Myocyte (in vitro differentiated cells): ENCODE results near the gene CCDC201. TPM values are rescaled to one million over a fixed set of nuclear protein-coding genes. Genes with fewer than 3 reads are reported as not detected.
A peak's percentile ranks its signal among the peaks of the same experiment; 100 is the strongest.

Experiments
- DNase-seq: peaks from one replicate; pipeline ENCODE4 v3.0.0-alpha.2; 2012; ENCODE audit warnings: low read depth
- total RNA-seq: library from RNA; depleted of rRNA; stranded (reverse); fragments of >200 nt; gene quantifications from 2 replicates; pipeline ENCODE4 v1.2.3, GENCODE V29; 2014

The CCDC201 gene
- total RNA-seq, 1 donor from 2014 or later: not detected

GRCh38 chr7:45893374-45893995 lies 20.6 kb upstream of the CCDC201 start:
- DNase-seq: no peak

DNA sequence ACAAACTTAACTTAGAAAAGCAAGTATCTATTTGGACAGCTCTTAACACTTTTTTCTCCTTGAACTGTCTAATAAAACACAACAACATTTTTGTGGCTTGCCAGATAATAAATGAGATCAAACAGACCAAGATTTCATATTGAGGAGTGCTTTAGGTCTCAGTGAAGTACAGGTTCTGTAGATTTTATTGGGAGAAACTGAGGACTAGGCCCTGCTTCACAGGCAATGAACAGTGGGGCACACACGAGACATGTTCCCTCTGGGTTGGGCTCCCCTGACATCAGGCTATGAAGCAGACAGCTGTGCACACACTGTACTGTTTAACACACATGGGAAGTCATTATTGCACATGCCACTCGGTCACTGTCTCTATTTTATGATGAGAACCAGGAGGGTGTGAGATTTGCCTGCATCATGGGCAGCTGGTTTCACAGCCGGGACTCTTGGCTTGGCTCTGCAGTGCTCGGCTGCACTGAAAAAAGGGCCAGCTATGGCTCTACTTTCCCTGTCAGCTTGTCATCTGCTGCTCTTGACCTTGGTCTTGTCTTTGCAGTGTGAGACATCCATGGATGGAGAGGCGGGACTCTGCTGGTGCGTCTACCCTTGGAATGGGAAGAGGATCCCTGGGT lies 19.6 kb upstream of the CCDC201 start:
- DNase-seq: peak; percentile 16

DNA sequence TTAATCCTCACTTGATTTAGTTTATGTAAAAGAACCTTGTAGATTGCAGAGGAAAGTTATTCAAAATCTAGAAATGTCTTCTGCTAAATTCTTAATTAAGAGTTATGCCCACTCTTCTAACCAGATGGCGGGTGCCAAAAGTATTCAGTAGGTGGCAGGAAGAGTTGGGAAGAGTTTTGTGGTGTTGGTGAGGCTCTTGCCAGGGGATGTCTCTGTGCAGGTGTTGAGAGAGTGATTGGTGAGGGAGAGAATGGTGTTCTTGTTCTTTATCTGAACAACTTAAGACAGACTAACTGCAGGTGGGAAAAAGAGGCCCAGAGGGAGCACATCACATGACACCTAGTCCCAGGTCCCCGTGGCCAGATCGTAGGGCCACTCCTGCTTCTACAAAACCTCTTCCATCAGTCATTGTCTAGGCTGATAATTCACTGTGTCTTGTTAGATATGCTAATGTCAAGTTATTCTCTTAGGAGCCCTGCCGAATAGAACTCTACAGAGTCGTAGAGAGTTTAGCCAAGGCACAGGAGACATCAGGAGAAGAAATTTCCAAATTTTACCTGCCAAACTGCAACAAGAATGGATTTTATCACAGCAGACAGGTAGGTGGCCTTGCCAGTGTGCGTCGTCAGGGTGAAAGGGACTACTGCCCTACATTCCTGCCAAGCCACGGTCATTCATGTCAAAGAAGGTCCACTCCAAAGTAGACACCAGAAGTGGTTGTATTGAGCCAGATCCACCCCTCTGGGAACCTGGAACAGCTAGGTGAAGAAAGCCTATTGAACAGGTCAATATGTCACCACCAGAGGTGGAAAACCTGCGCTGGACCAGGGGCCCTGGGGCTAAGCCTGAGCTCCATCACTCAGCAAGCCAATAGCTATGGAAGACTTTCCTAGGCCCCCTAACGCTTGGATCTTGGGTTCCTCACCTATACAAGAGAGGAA lies 18.9 kb upstream of the CCDC201 start:
- DNase-seq: no peak

DNA sequence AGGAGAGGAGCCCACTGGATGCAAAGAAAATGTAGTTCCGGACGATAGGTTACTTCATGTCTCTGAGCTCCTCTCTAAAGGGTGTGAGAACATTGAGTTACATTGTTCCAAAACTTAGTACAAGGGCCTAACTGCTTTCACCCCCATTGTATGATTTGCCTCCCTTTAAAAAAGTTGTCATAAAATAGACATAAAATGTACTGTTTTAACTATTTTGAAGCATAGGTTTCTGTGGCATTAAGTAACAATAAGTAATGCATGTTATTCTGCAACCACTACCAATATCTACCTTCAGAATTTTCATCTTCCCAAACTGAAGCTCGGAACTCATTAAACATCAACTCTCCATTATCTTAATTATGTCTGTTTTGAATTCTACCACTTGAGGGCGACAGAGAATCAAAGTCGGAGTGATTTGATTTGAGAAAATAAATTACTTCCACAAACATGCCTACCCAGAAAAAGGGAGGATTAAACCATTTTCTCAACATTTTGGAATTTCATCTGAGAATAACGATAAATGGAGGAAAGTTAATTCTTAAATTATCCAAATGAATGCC lies 18.1 kb upstream of the CCDC201 start:
- peak; percentile 82 for DNase-seq

GRCh38 chr7:45890125-45890901 lies 17.4 kb upstream of the CCDC201 start:
- DNase-seq: no peak

GRCh38 chr7:45889367-45890067 lies 16.6 kb upstream of the CCDC201 start:
- DNase-seq: no peak

DNA sequence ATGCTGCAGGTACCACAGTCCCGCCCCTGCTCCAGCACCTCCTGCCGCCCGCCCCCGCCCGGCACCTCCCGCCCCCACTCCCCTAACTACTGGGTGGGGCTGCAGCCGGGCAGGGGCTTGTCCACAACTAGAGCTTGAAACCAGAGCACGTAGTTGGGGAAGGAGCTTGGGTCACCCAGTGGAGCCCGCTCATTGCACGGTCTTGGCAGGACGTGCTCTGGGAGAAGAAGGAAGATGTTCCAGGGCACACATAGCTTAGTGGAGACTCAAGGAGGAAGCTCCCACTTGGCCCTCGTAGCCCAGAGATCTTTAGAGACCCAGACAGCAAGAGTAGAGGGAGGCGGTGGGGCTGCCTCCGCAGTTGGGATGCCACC lies 16.1 kb upstream of the CCDC201 start:
- no peak for DNase-seq

DNA sequence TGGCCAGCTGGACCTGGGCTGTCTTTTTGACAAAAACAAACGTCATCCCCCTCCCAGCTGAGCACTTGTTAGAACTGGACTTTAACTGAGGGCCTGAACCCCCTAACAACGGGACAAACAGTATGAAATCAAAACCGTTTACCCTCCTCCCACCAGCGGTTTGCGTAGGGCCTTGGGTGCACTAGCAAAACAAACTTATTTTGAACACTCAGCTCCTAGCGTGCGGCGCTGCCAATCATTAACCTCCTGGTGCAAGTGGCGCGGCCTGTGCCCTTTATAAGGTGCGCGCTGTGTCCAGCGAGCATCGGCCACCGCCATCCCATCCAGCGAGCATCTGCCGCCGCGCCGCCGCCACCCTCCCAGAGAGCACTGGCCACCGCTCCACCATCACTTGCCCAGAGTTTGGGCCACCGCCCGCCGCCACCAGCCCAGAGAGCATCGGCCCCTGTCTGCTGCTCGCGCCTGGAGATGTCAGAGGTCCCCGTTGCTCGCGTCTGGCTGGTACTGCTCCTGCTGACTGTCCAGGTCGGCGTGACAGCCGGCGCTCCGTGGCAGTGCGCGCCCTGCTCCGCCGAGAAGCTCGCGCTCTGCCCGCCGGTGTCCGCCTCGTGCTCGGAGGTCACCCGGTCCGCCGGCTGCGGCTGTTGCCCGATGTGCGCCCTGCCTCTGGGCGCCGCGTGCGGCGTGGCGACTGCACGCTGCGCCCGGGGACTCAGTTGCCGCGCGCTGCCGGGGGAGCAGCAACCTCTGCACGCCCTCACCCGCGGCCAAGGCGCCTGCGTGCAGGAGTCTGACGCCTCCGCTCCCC lies 15.5 kb upstream of the CCDC201 start, which contains the start of gene IGFBP1:
Gene IGFBP1 (plus strand): TSS at position 304 of the 808 bp plus-strand sequence. CDS start 165 bp downstream, at position 469.
- DNase-seq: peak; percentile 24

- no peak for DNase-seq
Measured at GRCh38 chr7:45886931-45887667, 14.2 kb upstream of the CCDC201 start.

DNA sequence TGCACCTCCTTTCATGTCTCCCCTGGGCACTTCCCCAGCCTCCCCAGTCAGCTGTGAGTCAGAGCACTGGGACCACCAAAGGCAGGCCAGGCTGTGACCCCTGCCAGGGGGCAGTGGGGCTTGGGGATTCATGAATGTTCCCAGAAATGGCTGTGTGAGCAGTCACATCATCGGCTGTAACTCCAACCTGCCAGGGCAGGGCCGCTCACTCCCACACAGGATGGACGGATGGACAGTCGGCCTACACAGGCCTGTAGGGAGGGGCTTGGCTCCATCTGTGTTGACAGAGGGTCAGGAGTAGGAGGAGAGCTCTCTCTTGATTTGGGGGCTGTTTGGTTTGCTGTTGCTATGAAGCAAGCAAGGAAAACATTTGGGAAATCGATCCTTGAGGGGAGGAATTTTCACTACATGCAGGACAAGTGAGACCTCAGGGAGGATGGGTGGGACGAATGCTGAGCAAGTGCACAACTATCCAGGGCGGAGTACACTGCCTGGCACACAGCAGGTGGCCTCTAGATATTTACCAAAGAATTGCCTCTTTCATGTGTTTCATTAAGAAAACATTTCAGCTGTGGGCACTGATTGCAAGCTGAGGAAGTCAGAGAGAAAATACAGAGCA lies 12.5 kb upstream of the CCDC201 start:
- DNase-seq: peak; percentile 77

- no peak for DNase-seq
Measured at GRCh38 chr7:45884136-45884535, 11.3 kb upstream of the CCDC201 start.

- peak; percentile 54 for DNase-seq
Measured at GRCh38 chr7:45882465-45882810, 9.6 kb upstream of the CCDC201 start.

DNA sequence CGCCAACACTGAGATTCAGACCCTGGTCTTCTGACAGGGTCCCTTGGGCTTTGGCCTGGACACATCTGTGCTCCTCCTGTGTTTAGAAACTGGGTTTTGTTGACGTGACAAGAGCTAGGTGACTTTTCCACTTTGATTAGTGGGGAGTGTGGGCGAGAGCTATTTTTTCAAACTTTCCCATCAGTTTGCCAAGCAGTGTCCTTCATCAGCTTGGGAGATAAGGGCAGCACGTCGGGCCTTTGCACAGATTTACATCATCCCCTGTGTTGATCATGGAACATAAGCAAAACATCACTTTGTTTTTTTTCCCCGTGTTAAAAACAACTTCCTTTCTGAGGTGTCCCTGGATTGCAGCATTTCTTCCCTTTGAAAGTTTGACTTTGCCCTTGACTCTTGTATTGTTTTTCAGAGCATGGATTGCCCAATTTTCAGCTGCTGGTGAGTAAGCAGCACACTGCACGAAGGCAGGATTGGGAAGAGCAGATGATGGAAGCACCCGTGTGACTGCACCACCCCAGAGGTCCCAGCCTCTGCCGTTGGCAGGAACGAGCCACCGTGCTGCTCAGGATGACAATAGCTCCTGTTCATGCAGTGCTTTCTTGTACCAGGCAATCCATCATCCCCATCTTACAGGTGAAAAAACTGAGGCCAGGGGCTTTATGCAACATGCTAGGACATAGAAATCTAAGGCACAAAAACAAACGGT lies 9.0 kb upstream of the CCDC201 start:
- peak; percentile 76 for DNase-seq

DNA sequence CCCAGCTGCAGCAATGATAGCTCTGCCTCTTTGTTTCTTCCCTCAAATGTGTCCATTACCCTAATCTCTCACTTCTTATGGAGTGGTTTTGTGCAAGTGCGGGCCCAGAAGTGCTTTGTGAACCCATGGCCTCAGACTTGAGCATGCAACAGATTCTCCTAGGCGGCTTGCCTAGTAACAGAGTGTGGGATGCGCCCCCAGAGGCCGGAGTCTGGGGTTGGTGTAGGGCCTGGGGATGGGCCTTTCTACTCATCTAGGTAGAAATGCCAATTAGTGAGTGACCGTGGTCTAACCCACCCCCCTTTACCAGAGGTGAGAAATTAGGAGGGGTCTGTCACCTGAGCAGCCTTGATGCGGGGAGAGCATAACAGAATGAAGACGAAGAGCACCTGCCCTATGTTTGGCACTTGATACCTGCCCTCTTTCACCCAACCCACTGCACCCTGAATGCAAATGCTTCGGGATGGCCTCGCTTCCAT lies 8.4 kb upstream of the CCDC201 start:
- DNase-seq: no peak

- DNase-seq: no peak
Measured at GRCh38 chr7:45880433-45880860, 7.6 kb upstream of the CCDC201 start.

- DNase-seq: no peak
Measured at GRCh38 chr7:45878457-45879144, 5.7 kb upstream of the CCDC201 start.

GRCh38 chr7:45876519-45876918 lies 3.6 kb upstream of the CCDC201 start:
- no peak for DNase-seq
